HG02973 (cell line): ENCODE data around the gene MYO1D.

Experiments used
- ATAC-seq: cut with Tn5 transposase; IDR thresholded peaks from one replicate; pipeline ENCODE4 v1.9.1; 2021; ENCODE audit warnings: moderate library complexity; ENCODE audit not compliant: unreplicated experiment

MYO1D gene

GRCh38 chr17:32628271-32629044 is 248.5 kb downstream of the MYO1D start:
- ATAC-seq = no peak

DNA sequence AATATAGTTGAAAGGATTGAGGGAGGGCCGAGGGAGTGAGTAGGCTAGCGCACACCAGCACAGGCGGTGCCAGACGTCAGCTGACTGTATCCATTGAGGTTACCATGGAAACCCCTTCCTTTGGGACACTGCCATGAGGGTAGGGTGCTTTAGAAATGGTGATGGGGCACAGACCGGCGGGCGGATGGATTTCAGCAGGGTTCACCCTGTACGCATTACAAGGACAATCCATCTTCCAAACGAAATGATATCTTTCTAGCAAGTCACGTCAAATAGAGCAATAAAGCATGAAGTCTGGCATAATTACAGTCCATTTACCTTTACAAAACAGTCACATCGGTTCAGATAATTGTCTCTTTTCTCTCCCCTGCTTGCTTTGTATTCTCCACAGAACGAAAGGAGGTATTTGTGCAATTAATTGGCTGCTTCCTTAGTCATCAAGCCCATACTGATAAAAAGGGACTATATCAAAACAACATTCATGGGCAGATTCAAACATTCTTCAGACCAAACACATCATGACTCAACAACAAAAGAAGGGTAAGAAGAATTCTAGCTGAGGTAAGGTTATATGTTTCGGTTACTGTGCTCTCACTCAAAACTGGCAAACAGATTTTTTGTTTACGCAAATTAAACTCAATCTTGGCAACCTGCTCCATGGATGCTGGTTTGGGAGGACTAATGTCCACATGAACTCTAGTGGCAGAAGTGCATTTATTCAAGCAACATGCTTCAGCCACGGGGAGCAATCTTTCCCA is 249.5 kb downstream of the MYO1D start:
- ATAC-seq = no peak

GRCh38 chr17:32626379-32626791 is 250.5 kb downstream of the MYO1D start:
- ATAC-seq = no peak

GRCh38 chr17:32625971-32626370 is 251.0 kb downstream of the MYO1D start:
- no peak for ATAC-seq

- no peak for ATAC-seq
Measured at GRCh38 chr17:32623196-32623595, 253.7 kb downstream of the MYO1D start.

GRCh38 chr17:32622540-32622939 is 254.4 kb downstream of the MYO1D start:
- no peak for ATAC-seq

DNA sequence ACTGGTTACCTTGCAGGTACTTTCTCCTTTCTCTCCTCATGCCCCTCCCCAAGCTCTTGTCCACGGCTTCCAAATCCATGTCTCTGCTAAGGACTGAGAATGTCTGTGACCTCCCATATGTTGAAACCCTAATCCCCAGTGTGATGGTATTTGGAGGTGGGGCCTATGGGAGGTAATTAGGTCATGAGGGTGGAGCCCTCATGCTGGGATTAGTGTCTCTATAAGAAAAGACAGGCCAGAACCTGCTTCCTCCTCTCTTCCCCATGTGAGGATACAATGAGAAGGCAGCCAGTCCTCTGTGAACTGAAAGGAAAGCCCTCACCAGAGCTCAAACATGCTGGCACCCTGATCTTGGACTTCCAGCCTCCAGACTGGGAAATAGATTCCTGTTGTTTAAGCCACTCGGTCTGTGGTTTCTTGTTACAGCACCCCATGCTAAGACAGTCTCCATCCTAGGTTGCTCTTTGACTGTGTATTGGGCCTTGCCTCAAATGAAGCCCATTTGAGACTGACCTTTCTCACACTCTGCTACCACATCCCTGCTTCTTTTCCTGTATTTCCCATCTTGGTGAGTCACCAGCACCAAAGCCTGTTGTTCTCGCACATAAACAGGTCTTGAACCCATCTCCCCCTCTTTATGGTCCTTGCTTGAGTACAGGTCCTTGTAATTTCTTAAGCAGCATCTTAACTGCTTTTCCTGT is 255.2 kb downstream of the MYO1D start:
- ATAC-seq = no peak

- ATAC-seq = no peak
Measured at GRCh38 chr17:32615326-32615725, 261.6 kb downstream of the MYO1D start.

- no peak for ATAC-seq
Measured at GRCh38 chr17:32610943-32611342, 266.0 kb downstream of the MYO1D start.

- no peak for ATAC-seq
Measured at GRCh38 chr17:32609884-32610650, 266.9 kb downstream of the MYO1D start.

DNA sequence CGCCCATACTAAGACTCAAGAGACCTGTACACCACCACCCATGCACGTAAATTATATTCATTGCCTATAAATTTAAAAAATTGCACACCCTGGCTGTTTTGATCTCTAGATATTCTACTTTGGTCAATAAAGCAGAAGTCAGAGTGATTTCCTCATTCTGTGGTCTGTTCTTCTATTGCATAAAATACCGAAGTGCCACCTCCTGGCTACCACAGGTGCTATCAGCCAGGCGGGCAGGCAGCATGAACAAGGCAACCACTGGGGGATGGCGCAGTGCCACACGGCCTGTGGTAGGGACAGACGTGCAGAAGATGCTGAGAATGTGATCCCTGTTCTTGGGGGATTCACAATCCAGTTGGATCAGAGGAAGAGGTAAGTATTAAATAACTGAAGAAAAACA is 267.8 kb downstream of the MYO1D start:
- ATAC-seq = no peak

DNA sequence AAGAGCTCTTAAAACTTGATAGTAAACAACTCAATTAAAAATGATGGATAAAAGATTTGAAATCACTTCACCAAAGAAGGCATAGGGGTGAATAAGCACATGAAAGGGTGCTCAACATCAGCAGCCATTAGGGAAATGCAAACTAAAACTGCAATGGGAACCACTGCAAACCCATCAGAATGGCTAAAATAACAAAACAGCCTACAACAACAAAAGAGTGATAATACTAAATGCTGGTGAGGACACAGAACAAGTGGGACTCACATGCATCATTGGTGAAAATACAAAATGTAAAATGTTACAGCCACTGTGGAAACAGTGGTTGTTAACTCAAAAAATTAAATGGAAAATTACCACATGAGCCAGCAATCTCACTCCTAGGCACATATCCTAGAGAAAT is 268.7 kb downstream of the MYO1D start:
- ATAC-seq = no peak

DNA sequence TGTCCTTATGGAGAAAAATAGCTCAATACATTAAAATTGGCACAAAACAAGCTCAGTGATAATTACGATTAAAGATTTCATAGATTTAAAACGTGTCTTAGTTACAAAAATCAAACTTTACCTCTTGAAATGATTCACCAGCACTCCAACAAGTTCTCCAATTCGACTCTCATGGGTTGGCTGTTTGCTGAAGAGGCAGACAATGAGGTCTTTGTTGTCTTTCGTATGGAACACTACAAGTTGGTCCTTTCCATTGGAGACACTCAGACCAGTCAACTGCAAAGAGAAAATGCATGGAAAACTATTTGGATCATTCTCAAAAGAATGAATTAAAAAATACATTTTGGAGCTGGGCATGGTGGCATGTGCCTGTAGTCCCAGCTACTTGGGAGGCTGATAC is 272.0 kb downstream of the MYO1D start:
- ATAC-seq = no peak

DNA sequence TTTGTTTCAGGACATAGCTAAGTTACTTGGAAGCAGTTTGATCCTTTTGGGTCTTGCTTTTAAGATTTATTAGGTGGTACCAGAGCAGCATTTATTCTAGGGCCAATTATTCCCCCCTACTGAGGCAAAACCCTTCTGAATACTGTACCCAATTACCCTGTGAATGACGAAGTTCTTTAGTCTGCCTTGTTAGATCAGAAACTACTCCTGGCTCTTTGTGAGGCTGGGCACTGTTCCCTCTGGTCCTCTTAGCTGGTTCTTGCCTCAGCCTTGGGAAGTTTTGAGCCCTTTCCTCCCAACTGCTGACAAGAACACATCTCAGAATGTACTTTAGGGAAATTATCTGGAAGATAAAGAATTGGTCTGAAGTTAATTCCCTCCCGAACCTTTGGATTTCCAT is 274.5 kb downstream of the MYO1D start:
- ATAC-seq = no peak

DNA sequence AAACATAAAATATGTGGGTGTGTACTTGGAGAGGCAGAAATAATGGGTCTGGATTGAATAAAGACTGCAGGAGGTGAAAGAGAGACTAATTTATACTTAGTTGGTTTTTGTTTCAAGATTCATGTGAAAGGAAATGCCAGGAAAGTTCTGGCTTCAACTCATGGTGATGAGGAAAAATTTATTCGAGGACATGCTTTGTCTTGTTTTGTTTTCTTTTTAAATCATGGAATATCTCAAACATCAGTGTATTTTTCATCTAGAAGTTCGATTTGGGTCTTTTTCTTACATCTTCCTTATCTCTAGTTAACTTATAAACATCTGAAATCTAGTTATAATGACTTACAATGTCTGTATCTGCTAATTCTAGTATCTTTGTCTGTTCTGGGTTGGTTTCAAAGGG is 275.1 kb downstream of the MYO1D start:
- ATAC-seq = no peak

- ATAC-seq = peak; percentile 72
Measured at GRCh38 chr17:32596628-32597027, 280.3 kb downstream of the MYO1D start.

GRCh38 chr17:32596206-32596605 is 280.7 kb downstream of the MYO1D start:
- no peak for ATAC-seq

GRCh38 chr17:32593003-32593402 is 283.9 kb downstream of the MYO1D start:
- ATAC-seq = no peak

- ATAC-seq = no peak
Measured at GRCh38 chr17:32591405-32591804, 285.5 kb downstream of the MYO1D start.

GRCh38 chr17:32590974-32591373 is 285.9 kb downstream of the MYO1D start:
- no peak for ATAC-seq

- no peak for ATAC-seq
Measured at GRCh38 chr17:32588982-32589381, 287.9 kb downstream of the MYO1D start.
